Fibroblast of lung (primary cell): ENCODE results near the gene ZNF445.

Source experiments
- CTCF ChIP-seq, 2 donors: IDR thresholded peaks in 1 of 2; conservative IDR thresholded peaks in 1 of 2; 1 replicate in 1 of 2; 2 replicates in 1 of 2; pipeline ENCODE4 v1.5.1; 2011 to 2012; ENCODE audit warnings: low read length in 2 of 2, control low read depth in 1 of 2, inconsistent platforms in 1 of 2, low read depth in 1 of 2, mild to moderate bottlenecking in 1 of 2
- EZH2 ChIP-seq: IDR thresholded peaks from 2 replicates; pipeline ENCODE4 v1.5.1; 2012; ENCODE audit warnings: low read length, control low read depth, mild to moderate bottlenecking; ENCODE audit errors: missing control alignments

GRCh38 chr3:44501971-44502370 lies 24.5 kb upstream of the ZNF445 start:
- no peak for TF ChIP-seq EZH2
- TF ChIP-seq CTCF (conservative IDR thresholded peaks at IDR 0.05 in 1 of 2, IDR thresholded peaks at IDR 0.05 in 1 of 2; ENCODE audit: low read depth in 1 of 2, low read length in 2 of 2), result no peak
